ENCODE results near the gene PIGM.
"Not testable (repeated sequence)": the region's sequence is repeated elsewhere in the genome, so short reads cannot be mapped to it uniquely, and the experiment has no call there.

Gene PIGM

GRCh38 chr1:160068225-160068624 is 36.4 kb upstream of the PIGM start:
- in situ Hi-C loops (cut with MboI; ENCODE audit: low sequenced_read_pairs): no loop called here
- H3K9me3 ChIP-seq: no peaks in the 10 kb centered on the region
- H3K27me3 ChIP-seq (ENCODE audit: low read depth): no peaks in the 10 kb centered on the region; the same call in 1 of the 2 replicates
- DNase-seq (ENCODE audit: low spot score in 2 of 2): no peak
- peaks cover 5% of the 10 kb centered on the region; the same call in 1 of the 2 replicates for H3K4me1 ChIP-seq
- no peak overlapping the region for H3K4me3 ChIP-seq
- H3K36me3 ChIP-seq (replicated peaks): no peaks in the 10 kb centered on the region

- H3K27me3 ChIP-seq (ENCODE audit: low read depth): no peaks in the 10 kb centered on the region; the same call in 1 of the 2 replicates
- H3K4me1 ChIP-seq: peaks cover 5% of the 10 kb centered on the region; the same call in 1 of the 2 replicates
- no peaks in the 10 kb centered on the region for H3K9me3 ChIP-seq
- no peak overlapping the region for H3K4me3 ChIP-seq
- in situ Hi-C loops (cut with MboI; ENCODE audit: low sequenced_read_pairs): no loop called here
- DNase-seq (ENCODE audit: low spot score in 2 of 2): no peak
- H3K36me3 ChIP-seq (replicated peaks): no peaks in the 10 kb centered on the region
Observed at GRCh38 chr1:160066829-160067745, 35.3 kb upstream of the PIGM start.

- no peaks in the 10 kb centered on the region for H3K4me1 ChIP-seq
- H3K27me3 ChIP-seq (ENCODE audit: low read depth): no peaks in the 10 kb centered on the region; the same call in 1 of the 2 replicates
Observed at GRCh38 chr1:160064746-160065145, 33.0 kb upstream of the PIGM start.

GRCh38 chr1:160064164-160064563 is 32.4 kb upstream of the PIGM start:
- in situ Hi-C loops (cut with MboI; ENCODE audit: low sequenced_read_pairs): no loop called here
- no peak for DNase-seq (ENCODE audit: low spot score in 2 of 2)
- Histone ChIP-seq H3K27me3 (ENCODE audit: low read depth) (no peaks in the 10 kb centered on the region; the same call in 1 of the 2 replicates), H3K4me3 (no peak overlapping the region), H3K36me3 (replicated peaks) (no peaks in the 10 kb centered on the region), H3K9me3 (no peaks in the 10 kb centered on the region), H3K4me1 (no peaks in the 10 kb centered on the region)

More at GRCh38 chr1:160064746-160065145, 33.0 kb upstream of the PIGM start:
- in situ Hi-C loops (cut with MboI; ENCODE audit: low sequenced_read_pairs): no loop called here
- H3K36me3 ChIP-seq (replicated peaks): no peaks in the 10 kb centered on the region
- no peak overlapping the region for H3K4me3 ChIP-seq
- no peaks in the 10 kb centered on the region for H3K9me3 ChIP-seq
- DNase-seq (ENCODE audit: low spot score in 2 of 2): no peak

- H3K27me3 ChIP-seq (ENCODE audit: low read depth): no peaks in the 10 kb centered on the region; the same call in 1 of the 2 replicates
- in situ Hi-C loops (cut with MboI; ENCODE audit: low sequenced_read_pairs): no loop called here
Observed at GRCh38 chr1:160063176-160063575, 31.4 kb upstream of the PIGM start.

GRCh38 chr1:160062230-160062532 is 30.4 kb upstream of the PIGM start:
- H3K9me3 ChIP-seq: no peaks in the 10 kb centered on the region
- in situ Hi-C loops (cut with MboI; ENCODE audit: low sequenced_read_pairs): no loop called here
- H3K4me1 ChIP-seq: no peaks in the 10 kb centered on the region
- no peak for DNase-seq (ENCODE audit: low spot score in 2 of 2)
- no peaks in the 10 kb centered on the region for H3K36me3 ChIP-seq (replicated peaks)
- no peaks in the 10 kb centered on the region; the same call in 1 of the 2 replicates for H3K27me3 ChIP-seq (ENCODE audit: low read depth)
- no peak overlapping the region for H3K4me3 ChIP-seq

More at GRCh38 chr1:160063176-160063575, 31.4 kb upstream of the PIGM start:
- Histone ChIP-seq H3K36me3 (replicated peaks) (no peaks in the 10 kb centered on the region), H3K4me1 (no peaks in the 10 kb centered on the region), H3K9me3 (no peaks in the 10 kb centered on the region), H3K4me3 (no peak overlapping the region)
- no peak for DNase-seq (ENCODE audit: low spot score in 2 of 2)

- in situ Hi-C loops (cut with MboI; ENCODE audit: low sequenced_read_pairs): no loop called here
- H3K27me3 ChIP-seq (ENCODE audit: low read depth): no peaks in the 10 kb centered on the region; the same call in 1 of the 2 replicates
Observed at GRCh38 chr1:160061369-160062229, 29.8 kb upstream of the PIGM start.

GRCh38 chr1:160058087-160058486 is 26.3 kb upstream of the PIGM start:
- no peaks in the 10 kb centered on the region for H3K4me1 ChIP-seq
- no peak for DNase-seq (ENCODE audit: low spot score in 2 of 2)
- in situ Hi-C loops (cut with MboI; ENCODE audit: low sequenced_read_pairs): no loop called here
- no peaks in the 10 kb centered on the region for H3K36me3 ChIP-seq (replicated peaks)
- no peaks in the 10 kb centered on the region for H3K9me3 ChIP-seq
- no peak overlapping the region for H3K4me3 ChIP-seq
- peaks cover 9% of the 10 kb centered on the region for H3K27me3 ChIP-seq (ENCODE audit: low read depth)

More at GRCh38 chr1:160061369-160062229, 29.8 kb upstream of the PIGM start:
- no peak for DNase-seq (ENCODE audit: low spot score in 2 of 2)
- H3K4me3 ChIP-seq: no peak overlapping the region
- H3K36me3 ChIP-seq (replicated peaks): no peaks in the 10 kb centered on the region
- no peaks in the 10 kb centered on the region for H3K9me3 ChIP-seq
- H3K4me1 ChIP-seq: no peaks in the 10 kb centered on the region

- no peak for DNase-seq (ENCODE audit: low spot score in 2 of 2)
- H3K4me3 ChIP-seq: no peak overlapping the region
- no peaks in the 10 kb centered on the region for H3K9me3 ChIP-seq
- in situ Hi-C loops (cut with MboI; ENCODE audit: low sequenced_read_pairs): no loop called here
- H3K4me1 ChIP-seq: no peaks in the 10 kb centered on the region
- H3K27me3 ChIP-seq (ENCODE audit: low read depth): peaks cover 23% of the 10 kb centered on the region
- no peaks in the 10 kb centered on the region for H3K36me3 ChIP-seq (replicated peaks)
Observed at GRCh38 chr1:160056648-160057169, 24.9 kb upstream of the PIGM start.

- Histone ChIP-seq H3K4me3 (no peak overlapping the region), H3K9me3 (no peaks in the 10 kb centered on the region), H3K27me3 (ENCODE audit: low read depth) (peaks cover 32% of the 10 kb centered on the region), H3K4me1 (no peaks in the 10 kb centered on the region), H3K36me3 (replicated peaks) (no peaks in the 10 kb centered on the region)
- in situ Hi-C loops (cut with MboI; ENCODE audit: low sequenced_read_pairs): no loop called here
- DNase-seq (ENCODE audit: low spot score in 2 of 2): no peak
Observed at GRCh38 chr1:160053548-160054365, 22.0 kb upstream of the PIGM start.

GRCh38 chr1:160052936-160053335 is 21.1 kb upstream of the PIGM start:
- no peak for DNase-seq (ENCODE audit: low spot score in 2 of 2)
- in situ Hi-C loops (cut with MboI; ENCODE audit: low sequenced_read_pairs): no loop called here
- H3K27me3 ChIP-seq (ENCODE audit: low read depth): peaks cover 33% of the 10 kb centered on the region
- H3K4me3 ChIP-seq: no peak overlapping the region
- no peaks in the 10 kb centered on the region for H3K9me3 ChIP-seq
- H3K4me1 ChIP-seq: no peaks in the 10 kb centered on the region
- H3K36me3 ChIP-seq (replicated peaks): no peaks in the 10 kb centered on the region

- DNase-seq (ENCODE audit: low spot score in 2 of 2): no peak
- Histone ChIP-seq H3K4me3 (no peak overlapping the region), H3K4me1 (no peaks in the 10 kb centered on the region), H3K36me3 (replicated peaks) (no peaks in the 10 kb centered on the region), H3K9me3 (no peaks in the 10 kb centered on the region), H3K27me3 (ENCODE audit: low read depth) (peaks cover 34% of the 10 kb centered on the region)
- in situ Hi-C loops (cut with MboI; ENCODE audit: low sequenced_read_pairs): no loop called here
Observed at GRCh38 chr1:160050619-160051018, 18.8 kb upstream of the PIGM start.

GRCh38 chr1:160050182-160050581 is 18.4 kb upstream of the PIGM start:
- in situ Hi-C loops (cut with MboI; ENCODE audit: low sequenced_read_pairs): not testable (repeated sequence)

More at GRCh38 chr1:160050182-160050581, 18.4 kb upstream of the PIGM start:
- not testable (repeated sequence) for DNase-seq (ENCODE audit: low spot score in 2 of 2); H3K36me3 ChIP-seq (replicated peaks); H3K4me3 ChIP-seq; H3K4me1 ChIP-seq; H3K9me3 ChIP-seq
- H3K27me3 ChIP-seq (ENCODE audit: low read depth): peaks cover 34% of the 10 kb centered on the region

Data from HAP-1 (cell line).